HG03432 (cell line): ENCODE data around the gene SLC22A7.
A peak's percentile ranks its signal among the peaks of the same experiment; 100 is the strongest.
"Not testable (repeated sequence)": the region's sequence is repeated elsewhere in the genome, so short reads cannot be mapped to it uniquely, and the experiment has no call there.

Experiments
- ATAC-seq: cut with Tn5 transposase; IDR thresholded peaks from one replicate; pipeline ENCODE4 v1.9.1; 2021; ENCODE audit warnings: mild to moderate bottlenecking, moderate library complexity; ENCODE audit not compliant: unreplicated experiment

SLC22A7 gene

DNA sequence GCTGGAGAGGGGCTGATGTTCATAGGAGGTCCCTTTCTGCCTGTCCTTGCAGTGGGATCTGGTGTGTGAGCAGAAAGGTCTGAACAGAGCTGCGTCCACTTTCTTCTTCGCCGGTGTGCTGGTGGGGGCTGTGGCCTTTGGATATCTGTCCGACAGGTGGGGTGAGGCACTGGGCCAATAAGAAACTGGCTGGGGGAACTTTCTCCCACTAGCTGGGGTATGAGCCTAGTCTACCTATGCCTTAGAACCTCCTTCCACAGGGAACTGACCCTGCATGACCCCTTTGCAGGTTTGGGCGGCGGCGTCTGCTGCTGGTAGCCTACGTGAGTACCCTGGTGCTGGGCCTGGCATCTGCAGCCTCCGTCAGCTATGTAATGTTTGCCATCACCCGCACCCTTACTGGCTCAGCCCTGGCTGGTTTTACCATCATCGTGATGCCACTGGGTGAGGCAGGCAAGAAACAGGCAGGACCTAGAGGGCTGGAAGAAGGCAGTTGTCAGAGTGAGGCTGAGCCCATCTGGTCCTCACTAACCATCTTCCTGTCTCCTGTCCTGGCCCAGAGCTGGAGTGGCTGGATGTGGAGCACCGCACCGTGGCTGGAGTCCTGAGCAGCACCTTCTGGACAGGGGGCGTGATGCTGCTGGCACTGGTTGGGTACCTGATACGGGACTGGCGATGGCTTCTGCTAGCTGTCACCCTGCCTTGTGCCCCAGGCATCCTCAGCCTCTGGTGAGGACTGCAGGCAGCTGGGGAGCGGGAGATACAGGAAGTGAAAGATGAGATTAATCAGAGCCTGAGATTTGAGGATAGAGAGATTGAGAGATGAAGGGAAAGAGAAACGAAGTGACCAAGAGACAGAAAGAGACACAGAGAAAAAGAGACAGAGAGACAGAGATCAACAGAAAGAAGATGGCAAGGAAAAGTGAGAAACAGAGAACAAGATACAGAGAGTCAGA, 1.6 kb downstream of the SLC22A7 start:
- no peak for ATAC-seq

GRCh38 chr6:43301081-43301870, 3.2 kb downstream of the SLC22A7 start:
- no peak for ATAC-seq

DNA sequence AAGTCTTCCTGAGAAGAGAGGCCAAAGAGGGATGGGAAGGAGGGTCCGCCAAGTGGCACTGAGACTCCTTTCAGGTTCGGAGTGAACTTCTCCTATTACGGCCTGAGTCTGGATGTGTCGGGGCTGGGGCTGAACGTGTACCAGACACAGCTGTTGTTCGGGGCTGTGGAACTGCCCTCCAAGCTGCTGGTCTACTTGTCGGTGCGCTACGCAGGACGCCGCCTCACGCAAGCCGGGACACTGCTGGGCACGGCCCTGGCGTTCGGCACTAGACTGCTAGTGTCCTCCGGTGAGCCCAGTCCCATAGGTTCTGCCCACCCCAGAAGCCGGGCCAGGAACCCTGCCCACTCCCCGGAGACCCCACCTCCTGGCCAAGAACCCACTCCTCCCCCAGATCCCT, 4.1 kb downstream of the SLC22A7 start:
- no peak for ATAC-seq

DNA sequence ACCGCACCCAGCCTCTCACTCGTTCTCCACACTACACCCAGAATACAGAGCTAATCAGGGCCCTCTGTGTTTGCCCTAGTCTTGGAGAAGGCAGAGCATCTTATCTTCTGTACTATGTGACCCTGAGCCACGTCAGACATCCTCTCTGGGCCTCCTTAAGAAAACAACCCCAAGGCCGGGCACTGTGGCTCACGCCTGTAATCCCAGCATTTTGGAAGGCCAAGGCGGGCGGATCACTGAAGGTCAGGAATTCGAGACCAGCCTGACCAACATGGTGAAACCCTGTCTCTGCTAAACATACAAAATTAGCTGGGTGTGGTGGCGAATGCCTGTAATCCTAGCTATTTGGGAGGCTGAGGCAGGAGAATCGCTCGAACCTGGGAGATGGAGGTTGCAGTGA, 4.9 kb downstream of the SLC22A7 start:
- not testable (repeated sequence) for ATAC-seq

DNA sequence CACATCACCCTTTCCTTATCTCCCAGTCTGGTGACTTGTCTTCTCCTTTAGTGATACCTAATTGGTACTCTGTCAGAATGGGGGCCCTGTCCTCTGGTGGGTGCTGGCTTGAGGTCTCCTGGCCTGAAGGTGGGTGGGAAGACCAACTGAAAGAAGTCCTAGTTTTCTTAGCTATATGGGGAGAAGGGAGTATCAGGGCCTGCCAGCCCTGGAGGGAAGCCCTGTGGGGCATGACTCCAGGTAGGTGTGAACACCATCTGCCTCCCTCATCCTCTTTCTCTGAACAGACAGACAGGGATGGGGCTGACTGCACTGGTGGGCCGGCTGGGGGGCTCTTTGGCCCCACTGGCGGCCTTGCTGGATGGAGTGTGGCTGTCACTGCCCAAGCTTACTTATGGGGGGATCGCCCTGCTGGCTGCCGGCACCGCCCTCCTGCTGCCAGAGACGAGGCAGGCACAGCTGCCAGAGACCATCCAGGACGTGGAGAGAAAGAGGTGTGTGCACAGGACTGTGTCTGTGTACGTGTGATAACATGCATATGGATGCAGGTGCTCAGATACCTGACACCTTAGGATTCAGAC, 5.8 kb downstream of the SLC22A7 start:
- no peak for ATAC-seq

GRCh38 chr6:43304361-43304760, 6.3 kb downstream of the SLC22A7 start:
- no peak for ATAC-seq

- no peak for ATAC-seq
Measured at GRCh38 chr6:43304882-43305281, 6.8 kb downstream of the SLC22A7 start.

DNA sequence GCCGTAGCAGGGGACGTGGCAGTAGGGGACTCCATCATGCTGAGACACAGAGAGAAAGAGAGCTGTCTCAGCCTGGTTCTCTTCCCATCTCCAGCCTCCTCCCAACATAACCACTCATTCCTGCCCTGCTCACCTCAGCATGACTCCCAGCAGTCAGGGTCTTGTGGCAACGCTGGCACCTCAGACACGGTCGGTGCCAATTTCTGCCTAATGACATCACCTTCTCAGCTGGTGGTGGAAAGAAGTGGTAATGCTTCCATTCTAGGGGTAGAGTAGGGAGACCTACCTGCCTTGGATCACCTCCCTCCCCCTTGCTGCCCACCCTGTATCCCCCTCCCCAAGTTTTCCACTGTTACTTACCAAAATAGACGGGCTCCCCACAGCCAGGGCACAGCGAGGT, 8.0 kb downstream of the SLC22A7 start:
- ATAC-seq = no peak

GRCh38 chr6:43307451-43308100, 9.5 kb downstream of the SLC22A7 start:
- no peak for ATAC-seq

DNA sequence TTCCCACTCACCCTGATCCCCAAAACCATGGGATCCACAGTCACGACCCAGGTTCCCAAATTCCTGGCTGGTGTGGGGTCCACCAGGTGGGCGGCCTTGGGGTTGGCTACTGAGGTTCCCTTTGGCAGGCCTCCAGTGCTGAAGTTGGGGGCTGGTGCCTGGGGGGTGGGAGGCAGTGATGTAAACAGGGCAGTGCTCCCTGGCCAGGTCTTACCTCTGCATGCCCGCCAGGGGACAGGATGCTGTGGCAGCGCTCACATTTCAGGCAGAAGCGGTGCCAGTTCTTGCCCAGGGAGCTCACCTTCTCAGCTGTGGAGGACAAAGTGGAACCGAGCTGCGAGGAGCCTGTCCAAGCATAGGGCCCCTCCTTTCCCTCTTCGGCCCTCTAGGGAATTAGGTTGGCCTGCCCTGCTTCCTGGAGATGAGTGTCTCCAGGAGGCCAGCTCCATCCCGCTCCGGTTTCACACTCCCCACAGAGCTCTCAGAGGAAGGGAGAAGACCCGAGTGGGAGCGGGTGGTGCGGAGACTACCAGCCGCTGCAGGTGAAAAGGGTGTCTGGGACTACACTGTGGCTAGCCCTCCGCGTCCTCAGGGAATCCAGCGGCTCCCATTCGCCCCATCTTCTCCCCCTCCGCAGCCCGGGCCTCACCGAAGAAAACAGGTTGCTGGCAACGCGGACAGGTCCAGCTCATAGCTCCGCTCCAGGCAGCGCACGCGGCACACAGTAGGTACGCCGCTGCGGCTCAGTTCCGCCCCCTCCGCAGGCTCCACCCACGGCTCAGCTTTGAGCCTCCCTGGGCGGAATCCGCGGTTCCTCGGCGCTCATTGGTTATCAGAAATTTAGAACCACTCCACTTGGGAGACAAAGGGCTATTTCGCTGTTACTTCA, 10.3 kb downstream of the SLC22A7 start, which contains the start of gene CRIP3:
TSS of gene CRIP3 (minus strand) at position 726 of the 889 bp plus-strand sequence. CDS start at position 692, 34 bp downstream.
- ATAC-seq = peak; percentile 60

DNA sequence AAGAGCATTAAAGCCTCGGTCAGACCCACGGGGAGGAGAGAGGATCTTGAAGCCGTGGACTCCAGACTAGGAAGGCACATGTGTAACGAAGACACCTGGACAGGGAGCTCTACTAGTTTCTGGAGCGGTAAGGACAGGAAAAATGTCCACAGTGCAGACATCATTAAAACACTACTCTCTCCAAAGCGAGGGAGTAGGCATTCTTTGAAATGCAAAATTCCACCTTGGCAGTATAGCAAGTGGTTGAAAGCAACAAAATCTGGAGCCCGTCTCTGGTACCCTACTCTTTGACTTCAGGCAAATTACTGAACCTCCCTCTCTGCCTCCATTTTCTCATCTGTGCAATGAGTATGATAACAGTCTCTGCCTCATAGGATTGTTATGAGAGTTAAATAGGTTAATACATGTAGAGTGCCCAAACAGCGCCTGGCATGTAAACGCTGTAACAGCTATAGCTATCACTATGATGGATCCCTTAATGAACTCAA, 11.0 kb downstream of the SLC22A7 start:
- no peak for ATAC-seq

DNA sequence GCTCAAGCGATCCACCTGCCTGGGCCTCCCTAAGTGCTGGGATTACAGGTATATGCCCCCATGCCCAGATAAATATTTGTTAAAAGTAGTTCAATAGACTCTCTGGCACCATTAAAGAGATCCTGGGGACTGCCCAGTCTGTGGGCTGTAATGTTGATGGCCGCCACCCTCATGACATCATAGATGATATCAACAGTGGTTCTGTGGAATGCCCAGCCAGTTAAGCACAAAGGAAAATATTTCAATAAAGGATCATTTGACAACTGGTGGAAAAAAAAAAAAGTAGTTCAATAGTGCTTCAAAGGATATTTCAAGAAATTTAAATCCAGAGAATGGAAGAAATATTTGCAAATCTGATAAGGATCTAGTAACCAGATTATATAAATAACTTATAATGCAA, 12.1 kb downstream of the SLC22A7 start:
- ATAC-seq = no peak

DNA sequence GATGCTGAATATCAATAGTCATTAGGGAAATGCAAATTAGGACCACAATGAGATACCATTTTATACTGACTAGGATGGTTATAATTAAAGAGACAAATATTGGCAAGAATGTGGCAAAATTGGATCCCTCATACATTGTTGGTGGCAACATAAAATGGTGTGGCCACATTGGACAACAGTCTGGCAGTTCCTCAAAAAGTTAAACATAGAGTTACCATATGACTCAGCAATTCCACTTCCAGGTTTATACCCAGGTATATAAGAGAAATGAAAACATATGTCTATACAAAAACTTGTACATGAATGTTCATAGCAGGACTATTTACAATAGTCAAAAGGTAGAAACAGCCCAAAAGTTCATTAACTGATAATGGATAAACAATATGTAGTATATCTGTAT, 12.6 kb downstream of the SLC22A7 start:
- ATAC-seq = no peak

GRCh38 chr6:43311666-43312065, 13.6 kb downstream of the SLC22A7 start:
- ATAC-seq = no peak

- no peak for ATAC-seq
Measured at GRCh38 chr6:43313813-43314212, 15.8 kb downstream of the SLC22A7 start.

DNA sequence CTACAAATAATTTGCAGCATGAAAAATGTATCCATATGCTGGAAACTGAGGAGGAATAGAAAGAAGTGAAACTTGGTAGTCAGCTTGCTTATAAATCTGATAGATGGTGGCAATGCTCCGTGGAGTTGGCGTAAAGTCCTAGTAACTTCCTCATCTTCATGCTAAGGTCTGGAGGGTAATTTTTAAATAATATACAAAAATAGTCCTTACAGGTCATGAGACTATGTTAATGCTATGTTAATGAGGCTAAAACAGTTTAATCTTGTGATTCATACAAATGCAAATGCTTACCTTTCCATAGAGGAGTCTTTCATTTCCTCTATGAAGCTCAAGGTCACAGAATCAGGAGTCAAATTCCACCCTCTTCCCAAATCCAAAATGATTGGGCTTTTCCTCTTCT, 20.0 kb downstream of the SLC22A7 start:
- ATAC-seq = no peak

- ATAC-seq = no peak
Measured at GRCh38 chr6:43325876-43326275, 27.8 kb downstream of the SLC22A7 start.

DNA sequence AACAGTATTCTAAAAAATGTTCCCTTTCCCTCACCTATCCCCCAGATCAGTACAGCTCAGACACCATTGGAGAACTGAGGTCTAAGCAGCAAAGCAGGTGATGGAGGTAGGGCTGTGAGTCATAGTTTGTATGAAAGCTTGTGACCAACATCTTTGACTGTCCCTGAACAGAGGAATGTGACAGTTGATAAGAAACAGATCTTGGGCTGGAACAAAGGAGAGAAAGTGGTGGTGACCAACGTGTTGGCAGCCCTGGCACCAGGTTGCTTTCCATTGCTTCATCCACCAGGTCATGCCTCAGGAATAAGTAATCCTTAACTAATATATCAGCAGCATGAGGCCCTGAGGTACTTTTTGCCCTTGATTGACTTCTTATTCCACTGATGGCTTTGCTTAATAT, 30.5 kb downstream of the SLC22A7 start:
- no peak for ATAC-seq

- ATAC-seq = no peak
Measured at GRCh38 chr6:43331470-43331869, 33.4 kb downstream of the SLC22A7 start.

DNA sequence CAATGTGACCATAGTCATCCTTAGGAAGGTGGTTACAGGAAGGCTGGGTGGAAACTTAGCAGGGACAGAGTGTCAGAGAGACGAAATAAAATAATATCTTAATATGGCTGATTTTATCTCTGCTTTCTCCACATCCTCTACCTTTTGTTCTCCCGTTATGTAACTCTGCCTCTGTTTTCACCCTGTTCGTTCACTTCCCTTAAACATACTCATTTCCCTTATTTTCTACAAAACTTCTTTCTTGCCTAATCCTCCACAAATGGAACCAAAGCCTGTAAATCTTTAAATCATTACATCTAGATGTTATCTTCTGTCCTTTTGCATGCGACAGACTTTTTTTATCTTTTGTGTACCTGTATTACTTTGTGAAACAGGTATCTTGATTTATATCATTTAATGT, 33.8 kb downstream of the SLC22A7 start:
- ATAC-seq = no peak
